H9 (cell line): ENCODE measurements around the gene MROH2A. TPM values are rescaled to one million over a fixed set of nuclear protein-coding genes. Genes with fewer than 3 reads are reported as not detected.

Source experiments
- DNase-seq: peaks from one replicate; pipeline ENCODE4 v3.0.0-alpha.2; 2017
- H2AFZ ChIP-seq: one replicate; pipeline ENCODE4 v1.6.1; 2013; ENCODE audit warnings: mild to moderate bottlenecking, low read length, control low read depth, moderate library complexity
- H2AK5ac ChIP-seq: 2 replicates; pipeline ENCODE4 v1.6.1; 2013; ENCODE audit warnings: low read length, control low read depth, mixed read lengths; ENCODE audit not compliant: insufficient read length
- H2BK120ac ChIP-seq: one replicate; pipeline ENCODE4 v1.6.1; 2013; ENCODE audit warnings: low read depth, mild to moderate bottlenecking, low read length, control low read depth, inconsistent platforms; ENCODE audit not compliant: poor library complexity, severe bottlenecking
- H2BK12ac ChIP-seq: 2 replicates; pipeline ENCODE4 v1.6.1; 2013; ENCODE audit warnings: low read length, control low read depth, mixed read lengths, low read depth; ENCODE audit not compliant: insufficient read length
- H2BK15ac ChIP-seq: 2 replicates; pipeline ENCODE4 v1.6.1; 2013; ENCODE audit warnings: low read depth, low read length, control low read depth
- H2BK20ac ChIP-seq: one replicate; pipeline ENCODE4 v1.6.1; 2013; ENCODE audit warnings: low read depth, mild to moderate bottlenecking, low read length, control low read depth, inconsistent platforms; ENCODE audit not compliant: poor library complexity, severe bottlenecking
- H2BK5ac ChIP-seq: 2 replicates; pipeline ENCODE4 v1.6.1; 2013; ENCODE audit warnings: low read length, control low read depth, mixed read lengths; ENCODE audit not compliant: insufficient read length
- H3K14ac ChIP-seq: 2 replicates; pipeline ENCODE4 v1.6.1; 2013; ENCODE audit warnings: low read length, control low read depth; ENCODE audit not compliant: insufficient read depth
- H3K18ac ChIP-seq: 2 replicates; pipeline ENCODE4 v1.6.1; 2013; ENCODE audit warnings: low read depth, mild to moderate bottlenecking, mixed read lengths, low read length, control low read depth; ENCODE audit not compliant: insufficient read length
- H3K23ac ChIP-seq: 2 replicates; pipeline ENCODE4 v1.6.1; 2013; ENCODE audit warnings: low read length, control low read depth, mixed read lengths, low read depth; ENCODE audit not compliant: insufficient read length
- H3K23me2 ChIP-seq: 2 replicates; pipeline ENCODE4 v1.6.1; 2013; ENCODE audit warnings: low read depth, mild to moderate bottlenecking, mixed read lengths, low read length, control low read depth; ENCODE audit not compliant: insufficient read length, poor library complexity, severe bottlenecking
- H3K27ac ChIP-seq: 2 replicates; pipeline ENCODE4 v1.5.1; 2013; ENCODE audit warnings: low read length, control low read depth, mixed read lengths, low read depth; ENCODE audit not compliant: insufficient read length
- H3K27me3 ChIP-seq: 2 replicates; pipeline ENCODE4 v1.6.1; 2013; ENCODE audit warnings: low read length, control low read depth, inconsistent platforms; ENCODE audit not compliant: insufficient read depth
- H3K4ac ChIP-seq: 2 replicates; pipeline ENCODE4 v1.6.1; 2013; ENCODE audit warnings: low read depth, mild to moderate bottlenecking, control low read depth, inconsistent platforms, low read length, moderate library complexity
- H3K4me1 ChIP-seq: 2 replicates; pipeline ENCODE4 v1.6.1; 2013; ENCODE audit warnings: low read length, control low read depth, inconsistent platforms; ENCODE audit not compliant: insufficient read depth
- H3K4me2 ChIP-seq: 2 replicates; pipeline ENCODE4 v1.6.1; 2013; ENCODE audit warnings: low read length, control low read depth, mixed read lengths; ENCODE audit not compliant: insufficient read length, insufficient read depth
- H3K56ac ChIP-seq: 2 replicates; pipeline ENCODE4 v1.6.1; 2013; ENCODE audit warnings: low read depth, mild to moderate bottlenecking, mixed read lengths, low read length, control low read depth; ENCODE audit not compliant: insufficient read length
- H3K79me1 ChIP-seq: 2 replicates; pipeline ENCODE4 v1.6.1; 2013; ENCODE audit warnings: low read depth, mild to moderate bottlenecking, moderate library complexity, low read length, control low read depth, inconsistent platforms; ENCODE audit not compliant: insufficient read depth, poor library complexity, severe bottlenecking
- H3K79me2 ChIP-seq: 2 replicates; pipeline ENCODE4 v1.6.1; 2013; ENCODE audit warnings: low read length, control low read depth, inconsistent platforms; ENCODE audit not compliant: insufficient read depth
- H3K9ac ChIP-seq: 2 replicates; pipeline ENCODE4 v1.6.1; 2013; ENCODE audit warnings: low read length, control low read depth, mixed read lengths; ENCODE audit not compliant: insufficient read length; ENCODE audit errors: extremely low read depth
- H3K9me3 ChIP-seq: one replicate; pipeline ENCODE4 v1.6.1; 2013; ENCODE audit warnings: low read depth, low read length, inconsistent platforms; ENCODE audit not compliant: control insufficient read depth
- H3T11ph ChIP-seq: one replicate; pipeline ENCODE4 v1.6.1; 2013; ENCODE audit warnings: mild to moderate bottlenecking, low read length, control low read depth, inconsistent platforms
- H4K20me1 ChIP-seq: one replicate; pipeline ENCODE4 v1.6.1; 2013; ENCODE audit not compliant: control insufficient read depth, insufficient read length, insufficient read depth
- H4K5ac ChIP-seq: 2 replicates; pipeline ENCODE4 v1.6.1; 2013; ENCODE audit warnings: low read depth, mild to moderate bottlenecking, mixed read lengths, low read length, control low read depth; ENCODE audit not compliant: insufficient read length
- H4K8ac ChIP-seq: replicated peaks from 2 replicates; pipeline ENCODE4 v1.6.1; 2013; ENCODE audit warnings: low read length, control low read depth, mixed read lengths, low read depth; ENCODE audit not compliant: insufficient read length
- H4K91ac ChIP-seq: 2 replicates; pipeline ENCODE4 v1.6.1; 2013; ENCODE audit warnings: low read depth, mild to moderate bottlenecking, moderate library complexity, mixed read lengths, low read length, control low read depth; ENCODE audit not compliant: insufficient read length
- H3K27ac Mint-ChIP-seq, 3 experiments: 2 replicates in 2 of 3; 3 replicates in 1 of 3; pipeline ENCODE4 v1.8.0; 2020 to 2021; ENCODE audit warnings: mixed read lengths in 3 of 3, mild to moderate bottlenecking in 1 of 3, moderate library complexity in 1 of 3
- H3K27me3 Mint-ChIP-seq: 2 replicates; pipeline ENCODE4 v1.8.0; 2021; ENCODE audit warnings: low read depth, mild to moderate bottlenecking, moderate library complexity, mixed read lengths
- H3K36me3 Mint-ChIP-seq, 3 experiments: 2 replicates in 2 of 3; 3 replicates in 1 of 3; pipeline ENCODE4 v1.8.0; 2020 to 2021; ENCODE audit warnings: low read depth in 3 of 3, mixed read lengths in 3 of 3; ENCODE audit not compliant: insufficient read depth in 1 of 3
- H3K4me1 Mint-ChIP-seq, 2 experiments: 2 replicates each; pipeline ENCODE4 v1.8.0; 2020; ENCODE audit warnings: mixed read lengths in 2 of 2
- H3K4me3 Mint-ChIP-seq, 2 experiments: 2 replicates in 1 of 2; 3 replicates in 1 of 2; pipeline ENCODE4 v1.8.0; 2020 to 2021; ENCODE audit warnings: mild to moderate bottlenecking in 2 of 2, mixed read lengths in 2 of 2, moderate library complexity in 1 of 2
- H3K9me3 Mint-ChIP-seq, 2 experiments: 2 replicates in 1 of 2; 3 replicates in 1 of 2; pipeline ENCODE4 v1.8.0; 2020; ENCODE audit warnings: mild to moderate bottlenecking in 2 of 2, mixed read lengths in 2 of 2, moderate library complexity in 1 of 2
- CTCF ChIP-seq: fragments of 200-600 bp; sonication (generic); conservative IDR thresholded peaks from 3 replicates; pipeline ENCODE4 v1.8.0; 2021; ENCODE audit warnings: antibody characterized with exemption, mild to moderate bottlenecking
- WGBS: extraction: QIAGEN DNeasy Blood & Tissue Kit; methylation state at CpG from one replicate; pipeline ENCODE4 v1.1.7; 2013; ENCODE audit warnings: missing lambda C conversion rate, low lambda C conversion rate, mixed read lengths; ENCODE audit not compliant: insufficient read length; ENCODE audit errors: extremely low coverage; 5-methylcytosine and 5-hydroxymethylcytosine counted together
- total RNA-seq: library from RNA; stranded (reverse); gene quantifications from 2 replicates; pipeline ENCODE4 v1.2.1, GENCODE V29; 2021

The MROH2A gene
- total RNA-seq, 1 experiment from 2014 or later: not detected

GRCh38 chr2:233850745-233851144, 72.6 kb downstream of the MROH2A start:
- Mint-ChIP-seq H3K27me3 (no peaks in the 10 kb centered on the region; the same call in 1 of the 2 replicates), H3K36me3 (peaks cover 51 to 72% (median 66%) of the 10 kb centered on the region in 3 experiments), H3K27ac (no peak overlapping the region), H3K4me3 (no peak overlapping the region), H3K9me3 (no peaks in the 10 kb centered on the region; a peak in 1 of 5 replicates), H3K4me1 (peaks cover 21 to 24% of the 10 kb centered on the region in 2 experiments)
- Histone ChIP-seq H4K8ac (no peak overlapping the region), H3K4ac (no peak overlapping the region), H3K4me1 (peaks cover 2% of the 10 kb centered on the region; the same call in 1 of the 2 replicates), H3K18ac (no peak overlapping the region), H4K20me1 (no peaks in the 10 kb centered on the region), H2BK12ac (no peak overlapping the region), H3K14ac (no peak overlapping the region), H3T11ph (no peak overlapping the region), H3K9me3 (no peaks in the 10 kb centered on the region), H2BK5ac (no peak overlapping the region), H3K4me2 (no peak overlapping the region), H3K23ac (no peak overlapping the region), H3K79me2 (peaks cover 27% of the 10 kb centered on the region; the same call in 1 of the 2 replicates), H3K79me1 (peaks cover 3% of the 10 kb centered on the region), H3K9ac (no peak overlapping the region), H2AFZ (no peak overlapping the region), H3K56ac (no peak overlapping the region), H3K23me2 (peaks cover 11% of the 10 kb centered on the region), H2BK15ac (no peak overlapping the region), H2AK5ac (no peak overlapping the region), H2BK120ac (no peak overlapping the region), H4K91ac (no peak overlapping the region), H3K27ac (no peak overlapping the region), H4K5ac (no peak overlapping the region), H2BK20ac (no peak overlapping the region), H3K27me3 (no peaks in the 10 kb centered on the region)
- no peak for DNase-seq
- TF ChIP-seq CTCF: no peak
- no CpG with 5 or more reads among the region's 7 CpGs for WGBS
